Measurements from ENCODE around the gene ZBTB16.

ZBTB16 gene

GRCh38 chr11:114270531-114271270 lies 211.2 kb downstream of the ZBTB16 start:
- DNase-seq = no peak

GRCh38 chr11:114271316-114271715 lies 211.8 kb downstream of the ZBTB16 start:
- no peak for DNase-seq

- no peak for DNase-seq
Measured at GRCh38 chr11:114272311-114272710, 212.8 kb downstream of the ZBTB16 start.

GRCh38 chr11:114273071-114273470 lies 213.6 kb downstream of the ZBTB16 start:
- no peak for DNase-seq

GRCh38 chr11:114273890-114274635 lies 214.6 kb downstream of the ZBTB16 start:
- no peak for DNase-seq

GRCh38 chr11:114274637-114275036 lies 215.1 kb downstream of the ZBTB16 start:
- DNase-seq = no peak

- DNase-seq = no peak
Measured at GRCh38 chr11:114275280-114275679, 215.8 kb downstream of the ZBTB16 start.

GRCh38 chr11:114276077-114276476 lies 216.6 kb downstream of the ZBTB16 start:
- no peak for DNase-seq

- DNase-seq = no peak
Measured at GRCh38 chr11:114277637-114278341, 218.3 kb downstream of the ZBTB16 start.

- DNase-seq = no peak
Measured at GRCh38 chr11:114278342-114279065, 219.0 kb downstream of the ZBTB16 start.

GRCh38 chr11:114279792-114280546 lies 220.5 kb downstream of the ZBTB16 start:
- DNase-seq = no peak

- DNase-seq = peak; percentile 71
Measured at GRCh38 chr11:114280696-114281095, 221.2 kb downstream of the ZBTB16 start.

GRCh38 chr11:114281388-114281956 lies 222.0 kb downstream of the ZBTB16 start:
- DNase-seq = no peak

- no peak for DNase-seq
Measured at GRCh38 chr11:114282488-114282887, 223.0 kb downstream of the ZBTB16 start.

GRCh38 chr11:114283422-114283821 lies 223.9 kb downstream of the ZBTB16 start:
- no peak for DNase-seq

- peak; percentile 55 for DNase-seq
Measured at GRCh38 chr11:114284021-114284420, 224.5 kb downstream of the ZBTB16 start.

- no peak for DNase-seq
Measured at GRCh38 chr11:114284914-114285313, 225.4 kb downstream of the ZBTB16 start.

GRCh38 chr11:114285599-114285998 lies 226.1 kb downstream of the ZBTB16 start:
- DNase-seq = no peak

GRCh38 chr11:114286229-114286628 lies 226.7 kb downstream of the ZBTB16 start:
- no peak for DNase-seq

GRCh38 chr11:114287154-114287553 lies 227.6 kb downstream of the ZBTB16 start:
- DNase-seq = no peak

GRCh38 chr11:114288136-114288535 lies 228.6 kb downstream of the ZBTB16 start:
- DNase-seq = no peak

- no peak for DNase-seq
Measured at GRCh38 chr11:114289779-114290178, 230.3 kb downstream of the ZBTB16 start.

All from NCI-H345 (cell line).